MM.1S (cell line): ENCODE results near the gene ANTXR1.

Experiments
- DNase-seq: peaks from one replicate; pipeline ENCODE4 v3.0.0-alpha.2; 2015
- H2AFZ ChIP-seq: fragments of 300-600 bp; sonication (generic); 2 replicates; pipeline ENCODE4 v1.6.0; 2016; ENCODE audit warnings: antibody characterized with exemption, low read length
- H3F3A ChIP-seq: fragments of 300-600 bp; sonication (generic); 2 replicates; pipeline ENCODE4 v1.6.1; 2016; ENCODE audit warnings: mild to moderate bottlenecking, antibody characterized with exemption, low read length, moderate library complexity, mixed read lengths; ENCODE audit not compliant: insufficient read depth
- H3K27ac ChIP-seq: fragments of 300-600 bp; sonication (generic); 2 replicates; pipeline ENCODE4 v1.5.1; 2016; ENCODE audit warnings: mild to moderate bottlenecking, low read length
- H3K27me3 ChIP-seq: fragments of 300-600 bp; sonication (generic); replicated peaks from 2 replicates; pipeline ENCODE4 v1.6.0; 2016; ENCODE audit warnings: low read length; ENCODE audit not compliant: insufficient read depth
- H3K36me3 ChIP-seq: fragments of 300-600 bp; sonication (generic); replicated peaks from 2 replicates; pipeline ENCODE4 v1.6.1; 2016; ENCODE audit warnings: mild to moderate bottlenecking, low read length, mixed read lengths; ENCODE audit not compliant: insufficient read depth
- H3K4me1 ChIP-seq: fragments of 300-600 bp; sonication (generic); 2 replicates; pipeline ENCODE4 v1.6.1; 2016; ENCODE audit warnings: low read length, mixed read lengths
- H3K4me2 ChIP-seq: fragments of 300-600 bp; sonication (generic); 2 replicates; pipeline ENCODE4 v1.6.0; 2016; ENCODE audit warnings: low read depth, low read length
- H3K4me3 ChIP-seq: fragments of 300-600 bp; sonication (generic); 2 replicates; pipeline ENCODE4 v1.5.1; 2016; ENCODE audit warnings: low read length, mixed read lengths
- H3K79me2 ChIP-seq: fragments of 300-600 bp; sonication (generic); 2 replicates; pipeline ENCODE4 v1.6.1; 2016; ENCODE audit warnings: mixed run types, low read length, mixed read lengths
- H3K9ac ChIP-seq: fragments of 300-600 bp; sonication (generic); 2 replicates; pipeline ENCODE4 v1.6.1; 2016; ENCODE audit warnings: low read length, mixed read lengths
- H3K9me2 ChIP-seq: fragments of 300-600 bp; sonication (generic); replicated peaks from 2 replicates; pipeline ENCODE4 v1.6.1; 2016; ENCODE audit warnings: mild to moderate bottlenecking, low read length, mixed read lengths; ENCODE audit not compliant: insufficient read depth
- H3K9me3 ChIP-seq: fragments of 300-600 bp; sonication (generic); replicated peaks from 2 replicates; pipeline ENCODE4 v1.6.1; 2016; ENCODE audit warnings: mild to moderate bottlenecking, low read length, mixed read lengths; ENCODE audit not compliant: insufficient read depth
- H4K20me1 ChIP-seq: fragments of 300-600 bp; sonication (generic); 2 replicates; pipeline ENCODE4 v1.6.1; 2016; ENCODE audit warnings: mild to moderate bottlenecking, low read length, moderate library complexity, mixed read lengths; ENCODE audit not compliant: insufficient read depth
- CTCF ChIP-seq: fragments of 300-600 bp; sonication (generic); IDR thresholded peaks from 2 replicates; pipeline ENCODE4 v1.5.1; 2016; ENCODE audit warnings: antibody characterized with exemption, low read length, mixed read lengths
- EZH2 ChIP-seq: fragments of 300-600 bp; sonication (generic); optimal IDR thresholded peaks from 2 replicates; pipeline ENCODE3; 2017; ENCODE audit warnings: low read depth, mild to moderate bottlenecking, antibody characterized with exemption, low read length, mixed read lengths
- EZH2phosphoT487 ChIP-seq: fragments of 300-600 bp; sonication (generic); IDR thresholded peaks from 2 replicates; pipeline ENCODE4 v1.6.1; 2018; ENCODE audit warnings: antibody characterized with exemption, low read length

Gene ANTXR1

GRCh38 chr2:69103419-69103818 lies 90.4 kb downstream of the ANTXR1 start:
- Histone ChIP-seq H3K4me2 (no peak overlapping the region), H3F3A (no peaks in the 10 kb centered on the region), H3K4me3 (no peak overlapping the region), H2AFZ (no peak overlapping the region), H3K79me2 (no peaks in the 10 kb centered on the region), H3K27me3 (no peaks in the 10 kb centered on the region), H3K9ac (no peak overlapping the region), H3K36me3 (no peaks in the 10 kb centered on the region), H3K4me1 (no peaks in the 10 kb centered on the region), H3K9me3 (no peaks in the 10 kb centered on the region), H3K27ac (no peak overlapping the region), H3K9me2 (no peaks in the 10 kb centered on the region), H4K20me1 (no peaks in the 10 kb centered on the region)
- DNase-seq = no peak
- TF ChIP-seq EZH2 = no peak
- no peak for TF ChIP-seq EZH2phosphoT487
- TF ChIP-seq CTCF = no peak

GRCh38 chr2:69104261-69104660 lies 91.3 kb downstream of the ANTXR1 start:
- no peak for TF ChIP-seq EZH2
- no peak for TF ChIP-seq CTCF
- TF ChIP-seq EZH2phosphoT487 = no peak
- DNase-seq = no peak
- H2AFZ ChIP-seq = no peak overlapping the region
- H3K9ac ChIP-seq = no peak overlapping the region
- H3K9me2 ChIP-seq = no peaks in the 10 kb centered on the region
- no peaks in the 10 kb centered on the region for H3K9me3 ChIP-seq
- no peaks in the 10 kb centered on the region for H3K36me3 ChIP-seq
- H3K27me3 ChIP-seq = no peaks in the 10 kb centered on the region
- no peaks in the 10 kb centered on the region for H3K79me2 ChIP-seq
- no peaks in the 10 kb centered on the region for H3K4me1 ChIP-seq
- H3K4me3 ChIP-seq = no peak overlapping the region
- H3F3A ChIP-seq = no peaks in the 10 kb centered on the region
- no peak overlapping the region for H3K4me2 ChIP-seq
- H3K27ac ChIP-seq = no peak overlapping the region
- H4K20me1 ChIP-seq = no peaks in the 10 kb centered on the region

GRCh38 chr2:69109255-69109654 lies 96.3 kb downstream of the ANTXR1 start:
- H3K4me3 ChIP-seq = no peak overlapping the region
- no peaks in the 10 kb centered on the region for H3K36me3 ChIP-seq
- no peak overlapping the region for H3K27ac ChIP-seq
- no peak for DNase-seq
- no peaks in the 10 kb centered on the region for H3F3A ChIP-seq
- no peaks in the 10 kb centered on the region for H4K20me1 ChIP-seq
- no peak for TF ChIP-seq CTCF
- no peak for TF ChIP-seq EZH2phosphoT487
- TF ChIP-seq EZH2 = no peak
- H2AFZ ChIP-seq = no peak overlapping the region
- H3K79me2 ChIP-seq = no peaks in the 10 kb centered on the region
- no peak overlapping the region for H3K4me2 ChIP-seq
- H3K4me1 ChIP-seq = no peaks in the 10 kb centered on the region
- H3K9me2 ChIP-seq = no peaks in the 10 kb centered on the region
- H3K27me3 ChIP-seq = no peaks in the 10 kb centered on the region
- H3K9me3 ChIP-seq = no peaks in the 10 kb centered on the region
- no peak overlapping the region for H3K9ac ChIP-seq
